ENCODE results near the gene CDK16. TPM values are rescaled to one million over a fixed set of nuclear protein-coding genes. Genes with fewer than 3 reads are reported as not detected.
A peak's percentile ranks its signal among the peaks of the same experiment; 100 is the strongest.

The CDK16 gene
- total and polyA plus RNA-seq, 2 of the 4 experiments (the other 2 are of a cell fraction) = 85.3 to 106 TPM

DNA sequence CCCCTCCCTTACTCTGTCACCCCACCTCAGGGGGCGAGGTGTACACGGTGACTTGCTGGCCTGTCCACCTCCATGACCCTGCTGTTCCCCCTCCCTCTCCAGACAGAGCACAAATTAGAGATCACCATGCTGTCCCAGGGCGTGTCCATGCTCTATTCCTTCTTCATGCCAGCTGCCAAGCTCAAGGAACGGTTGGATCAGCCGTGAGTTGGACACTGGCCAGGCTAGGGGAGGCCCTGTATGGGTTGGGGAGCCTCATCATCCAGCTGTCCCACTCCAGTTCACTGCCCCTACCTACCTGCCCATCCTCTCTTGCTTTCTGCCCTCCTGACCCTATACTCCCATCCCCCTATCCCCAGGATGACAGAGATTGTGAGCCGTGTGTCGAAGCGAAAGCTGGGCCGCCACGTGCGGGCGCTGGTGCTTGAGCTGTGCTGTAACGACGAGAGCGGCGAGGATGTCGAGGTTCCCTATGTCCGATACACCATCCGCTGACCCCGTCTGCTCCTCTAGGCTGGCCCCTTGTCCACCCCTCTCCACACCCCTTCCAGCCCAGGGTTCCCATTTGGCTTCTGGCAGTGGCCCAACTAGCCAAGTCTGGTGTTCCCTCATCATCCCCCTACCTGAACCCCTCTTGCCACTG is 3.9 kb upstream of the CDK16 start:
- Histone ChIP-seq H3K4me3 (ENCODE audit: insufficient read depth, low read depth, low read length) (no peak overlapping the region), H2BK20ac (ENCODE audit: low read depth, low read length) (no peak overlapping the region), H3K23ac (ENCODE audit: low read depth, low read length) (no peak overlapping the region), H3K18ac (ENCODE audit: low read depth, low read length) (no peak overlapping the region), H4K5ac (ENCODE audit: low read depth, low read length) (no peak overlapping the region), H3K27ac (ENCODE audit: insufficient read depth, low read length) (no peak overlapping the region), H2BK120ac (ENCODE audit: low read depth, low read length) (no peak overlapping the region), H2AK5ac (ENCODE audit: low read depth, low read length) (no peak overlapping the region), H3K4me1 (ENCODE audit: control insufficient read depth, insufficient read depth, low read length) (peaks cover 5% of the 10 kb centered on the region; the same call in 1 of the 2 replicates), H4K20me1 (ENCODE audit: insufficient read depth, low read length) (peaks cover 77% of the 10 kb centered on the region), H3K36me3 (ENCODE audit: control insufficient read depth, insufficient read depth, low read length) (peaks cover 60% of the 10 kb centered on the region), H3K4me2 (ENCODE audit: low read depth, low read length) (no peak overlapping the region), H4K8ac (ENCODE audit: low read depth in 2 of 2, low read length in 2 of 2) (no peak overlapping the region), H2AK9ac (replicated peaks; ENCODE audit: low read depth, low read length, poor library complexity) (no peak overlapping the region), H2BK5ac (ENCODE audit: low read depth, low read length, poor library complexity, severe bottlenecking) (no peak overlapping the region), H3K79me1 (ENCODE audit: low read depth in 1 of 2, low read length in 2 of 2) (peaks cover 0 to 28% of the 10 kb centered on the region in 2 experiments; a peak in 2 of 4 replicates), H3K4ac (ENCODE audit: low read depth, low read length) (no peak overlapping the region), H2AFZ (replicated peaks; ENCODE audit: low read length, poor library complexity) (no peak overlapping the region), H3K56ac (ENCODE audit: extremely low read depth, insufficient read depth, low read length) (no peak overlapping the region), H4K91ac (ENCODE audit: insufficient read depth, low read depth, low read length) (no peak overlapping the region), H3K14ac (replicated peaks; ENCODE audit: low read depth, low read length) (no peak overlapping the region), H2BK15ac (ENCODE audit: low read depth, low read length) (no peak overlapping the region), H3K9ac (ENCODE audit: low read depth, low read length) (no peak overlapping the region), H3K27me3 (ENCODE audit: control insufficient read depth, insufficient read depth, low read length) (no peaks in the 10 kb centered on the region; the same call in 1 of the 2 replicates), H3K9me3 (ENCODE audit: control insufficient read depth, insufficient read depth, low read length) (no peaks in the 10 kb centered on the region), H3K9me1 (ENCODE audit: insufficient read depth, low read length) (peaks cover 12% of the 10 kb centered on the region; the same call in 1 of the 2 replicates)
- dilution Hi-C loops (cut with HindIII; ENCODE audit: low sequenced_read_pairs, unreplicated experiment) (no loop called here), in situ Hi-C loops (cut with MboI; ENCODE audit: low sequenced_read_pairs) (loop anchor here (25.0 kb wide), 1 partner anchor 423 kb away; the partner anchor contains the start of gene CFP), intact Hi-C loops (cut with micrococcal nuclease) (no loop called here)
- BruUV-seq (replicated peaks) = TSS peak; percentile 98
- ATAC-seq (ENCODE audit: low read depth) (no peak), DNase-seq (no peak)
- WGBS, 2 experiments (ENCODE audit: extremely low coverage in 2 of 2, insufficient read length in 1 of 2) = 97% methylated on average over 15 of the region's 20 CpGs; no CpG with 5 or more reads in 1 of the 2 experiments
- TF ChIP-seq, protein P1, sequence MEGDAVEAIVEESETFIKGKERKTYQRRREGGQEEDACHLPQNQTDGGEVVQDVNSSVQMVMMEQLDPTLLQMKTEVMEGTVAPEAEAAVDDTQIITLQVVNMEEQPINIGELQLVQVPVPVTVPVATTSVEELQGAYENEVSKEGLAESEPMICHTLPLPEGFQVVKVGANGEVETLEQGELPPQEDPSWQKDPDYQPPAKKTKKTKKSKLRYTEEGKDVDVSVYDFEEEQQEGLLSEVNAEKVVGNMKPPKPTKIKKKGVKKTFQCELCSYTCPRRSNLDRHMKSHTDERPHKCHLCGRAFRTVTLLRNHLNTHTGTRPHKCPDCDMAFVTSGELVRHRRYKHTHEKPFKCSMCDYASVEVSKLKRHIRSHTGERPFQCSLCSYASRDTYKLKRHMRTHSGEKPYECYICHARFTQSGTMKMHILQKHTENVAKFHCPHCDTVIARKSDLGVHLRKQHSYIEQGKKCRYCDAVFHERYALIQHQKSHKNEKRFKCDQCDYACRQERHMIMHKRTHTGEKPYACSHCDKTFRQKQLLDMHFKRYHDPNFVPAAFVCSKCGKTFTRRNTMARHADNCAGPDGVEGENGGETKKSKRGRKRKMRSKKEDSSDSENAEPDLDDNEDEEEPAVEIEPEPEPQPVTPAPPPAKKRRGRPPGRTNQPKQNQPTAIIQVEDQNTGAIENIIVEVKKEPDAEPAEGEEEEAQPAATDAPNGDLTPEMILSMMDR (conservative IDR thresholded peaks at IDR 0.05; ENCODE audit: low read depth, low read length) = no peak
- TF ChIP-seq, protein P2, sequence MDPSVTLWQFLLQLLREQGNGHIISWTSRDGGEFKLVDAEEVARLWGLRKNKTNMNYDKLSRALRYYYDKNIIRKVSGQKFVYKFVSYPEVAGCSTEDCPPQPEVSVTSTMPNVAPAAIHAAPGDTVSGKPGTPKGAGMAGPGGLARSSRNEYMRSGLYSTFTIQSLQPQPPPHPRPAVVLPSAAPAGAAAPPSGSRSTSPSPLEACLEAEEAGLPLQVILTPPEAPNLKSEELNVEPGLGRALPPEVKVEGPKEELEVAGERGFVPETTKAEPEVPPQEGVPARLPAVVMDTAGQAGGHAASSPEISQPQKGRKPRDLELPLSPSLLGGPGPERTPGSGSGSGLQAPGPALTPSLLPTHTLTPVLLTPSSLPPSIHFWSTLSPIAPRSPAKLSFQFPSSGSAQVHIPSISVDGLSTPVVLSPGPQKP (IDR thresholded peaks at IDR 0.05; ENCODE audit: borderline replicate concordance, low read depth, low read length) = no peak
- TF ChIP-seq, protein P3, sequence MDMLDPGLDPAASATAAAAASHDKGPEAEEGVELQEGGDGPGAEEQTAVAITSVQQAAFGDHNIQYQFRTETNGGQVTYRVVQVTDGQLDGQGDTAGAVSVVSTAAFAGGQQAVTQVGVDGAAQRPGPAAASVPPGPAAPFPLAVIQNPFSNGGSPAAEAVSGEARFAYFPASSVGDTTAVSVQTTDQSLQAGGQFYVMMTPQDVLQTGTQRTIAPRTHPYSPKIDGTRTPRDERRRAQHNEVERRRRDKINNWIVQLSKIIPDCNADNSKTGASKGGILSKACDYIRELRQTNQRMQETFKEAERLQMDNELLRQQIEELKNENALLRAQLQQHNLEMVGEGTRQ (IDR thresholded peaks at IDR 0.05; ENCODE audit: low read depth, low read length) = no peak
- no peak for TF ChIP-seq RAD21 (IDR thresholded peaks at IDR 0.05; ENCODE audit: low read length)
- no peak for TF ChIP-seq BHLHE40 (IDR thresholded peaks at IDR 0.05; ENCODE audit: low read depth, low read length)
- no peak for TF ChIP-seq MAZ (IDR thresholded peaks at IDR 0.05; ENCODE audit: borderline replicate concordance, low read depth, low read length)
- no peak for TF ChIP-seq MAFK (IDR thresholded peaks at IDR 0.05; ENCODE audit: low read depth, low read length)
- no peak for TF ChIP-seq RFX5 (IDR thresholded peaks at IDR 0.05; ENCODE audit: low read depth, low read length)
- TF ChIP-seq CEBPB (IDR thresholded peaks at IDR 0.05; ENCODE audit: low read depth, low read length) = no peak
- TF ChIP-seq SMC3 (IDR thresholded peaks at IDR 0.05; ENCODE audit: low read depth, low read length) = no peak
- TF ChIP-seq MXI1 (IDR thresholded peaks at IDR 0.05; ENCODE audit: borderline replicate concordance, low read depth, low read length) = no peak
- no peak for TF ChIP-seq FOS (IDR thresholded peaks at IDR 0.05; ENCODE audit: low read depth, low read length)
- no peak for TF ChIP-seq CHD1 (IDR thresholded peaks at IDR 0.05; ENCODE audit: low read depth, low read length)
- no peak for TF ChIP-seq NFE2L2 (IDR thresholded peaks at IDR 0.05; ENCODE audit: low read depth, low read length)
- no peak for TF ChIP-seq RCOR1 (IDR thresholded peaks at IDR 0.05; ENCODE audit: insufficient replicate concordance, low read length)
- TF ChIP-seq POLR2A (IDR thresholded peaks at IDR 0.05; ENCODE audit: low read depth, low read length) = no peak
- ChIA-PET POLR2A (ENCODE audit: unreplicated experiment) (no interaction called here), CTCF (no interaction called here)
